GM21360 (cell line): ENCODE data around the gene KLK6.

Experiments used
- ATAC-seq: cut with Tn5 transposase; IDR thresholded peaks from one replicate; pipeline ENCODE4 v1.9.1; 2021; ENCODE audit warnings: mild to moderate bottlenecking, moderate library complexity; ENCODE audit not compliant: unreplicated experiment

Gene KLK6

DNA sequence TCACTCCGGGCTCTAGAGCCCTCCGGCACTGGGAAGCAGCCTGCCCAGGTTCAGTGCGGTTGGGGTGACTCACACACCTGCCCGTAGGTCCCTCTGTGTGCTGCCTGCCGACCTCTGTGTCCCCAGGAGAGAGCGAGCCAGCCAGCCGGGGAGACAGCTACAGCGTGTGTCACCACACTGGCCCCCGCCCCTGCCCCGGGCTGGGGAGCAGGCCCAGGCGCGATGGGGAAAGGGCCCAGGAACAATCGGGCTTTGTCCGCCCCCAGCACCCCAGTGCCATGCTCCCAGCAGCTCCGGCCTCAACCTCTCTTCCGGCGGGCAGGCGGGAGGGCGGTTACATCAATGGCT lies at the start of gene KLK6:
Gene KLK6, minus strand, starts transcription at position 179 of the 348 bp plus-strand sequence. CDS start 1,487 bp downstream, outside the sequence.
- no peak for ATAC-seq

DNA sequence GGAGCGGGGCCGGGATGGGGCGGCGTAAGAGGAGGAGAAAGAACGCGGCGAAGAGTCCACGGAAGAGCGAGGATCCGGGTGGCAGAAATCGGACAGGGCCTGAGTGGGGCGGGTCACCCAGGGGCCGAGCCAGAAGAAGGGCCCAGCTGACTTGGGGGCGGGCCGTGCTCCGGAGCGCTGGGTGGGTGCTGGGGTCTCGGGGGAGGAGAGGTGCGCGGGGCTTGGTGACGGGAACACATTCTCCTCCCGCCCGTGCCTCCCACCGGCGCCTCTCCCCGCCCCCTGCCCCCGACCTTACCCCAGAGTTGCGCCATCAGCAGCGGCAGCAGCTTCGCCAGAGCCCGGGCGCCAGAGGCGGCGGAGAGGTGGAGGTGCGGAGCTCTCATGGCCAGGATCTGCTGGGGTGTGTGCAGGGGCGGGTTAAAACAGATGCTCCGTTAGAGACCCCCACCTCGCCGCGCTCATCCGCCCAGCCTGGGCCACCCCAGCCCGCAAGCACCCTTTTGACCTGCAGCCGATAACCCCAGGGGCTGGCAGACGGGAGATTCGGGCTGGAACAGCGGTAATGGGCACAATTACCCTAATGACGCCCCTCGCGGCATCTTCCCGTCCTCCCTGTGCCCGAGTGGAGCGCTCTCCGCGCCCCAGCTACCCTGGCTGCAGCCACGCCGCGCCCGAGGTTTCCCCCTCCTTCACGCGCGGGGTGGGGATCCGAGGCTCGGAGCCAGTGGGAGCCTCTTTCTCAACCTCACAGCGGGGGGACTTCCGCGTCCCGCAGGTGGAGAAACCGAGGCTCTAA lies 49.6 kb upstream of the KLK6 start:
- ATAC-seq: no peak

DNA sequence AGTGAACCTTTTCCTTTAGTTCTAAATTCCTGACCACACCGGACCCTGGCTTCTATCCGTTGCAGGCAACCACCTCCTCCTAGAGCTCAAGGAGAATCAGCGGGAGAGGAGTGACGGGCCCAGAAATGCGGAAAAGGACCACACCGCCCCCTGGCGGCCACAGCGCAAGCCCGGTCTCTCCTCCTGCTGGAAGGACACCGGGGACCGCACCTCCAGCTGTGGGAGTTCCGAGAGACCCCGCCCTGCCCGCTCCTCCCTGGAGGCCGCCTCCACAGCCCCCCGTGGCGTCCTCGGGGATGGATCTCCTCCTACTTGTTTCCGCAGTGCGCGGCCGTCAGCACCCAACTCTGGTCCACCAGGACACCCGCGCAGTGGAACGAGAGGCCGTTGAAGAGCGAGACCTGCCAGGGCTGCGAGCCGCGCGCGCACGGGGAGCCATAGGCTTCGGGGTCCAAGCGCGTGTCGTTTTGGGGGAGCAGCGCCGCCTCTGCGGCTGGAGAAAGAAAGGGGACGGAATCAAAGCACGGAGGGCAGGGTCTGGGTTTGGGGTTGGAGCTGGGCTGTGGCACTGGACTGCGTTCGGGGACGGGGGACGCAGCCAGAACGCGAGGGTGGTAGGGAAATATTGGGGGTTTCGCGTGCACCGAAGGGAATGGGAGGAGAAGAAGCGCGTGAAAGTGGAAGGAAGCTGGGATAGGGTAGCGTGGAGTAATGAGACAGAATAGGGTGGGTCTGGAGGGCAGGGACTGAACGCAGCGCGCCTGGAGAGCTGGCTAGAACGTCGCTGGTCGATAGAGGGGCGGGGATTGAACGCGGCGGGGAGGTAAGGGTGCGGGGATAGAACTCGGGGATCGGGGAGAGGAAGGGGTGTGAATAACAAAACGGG lies 47.6 kb upstream of the KLK6 start:
- no peak for ATAC-seq

DNA sequence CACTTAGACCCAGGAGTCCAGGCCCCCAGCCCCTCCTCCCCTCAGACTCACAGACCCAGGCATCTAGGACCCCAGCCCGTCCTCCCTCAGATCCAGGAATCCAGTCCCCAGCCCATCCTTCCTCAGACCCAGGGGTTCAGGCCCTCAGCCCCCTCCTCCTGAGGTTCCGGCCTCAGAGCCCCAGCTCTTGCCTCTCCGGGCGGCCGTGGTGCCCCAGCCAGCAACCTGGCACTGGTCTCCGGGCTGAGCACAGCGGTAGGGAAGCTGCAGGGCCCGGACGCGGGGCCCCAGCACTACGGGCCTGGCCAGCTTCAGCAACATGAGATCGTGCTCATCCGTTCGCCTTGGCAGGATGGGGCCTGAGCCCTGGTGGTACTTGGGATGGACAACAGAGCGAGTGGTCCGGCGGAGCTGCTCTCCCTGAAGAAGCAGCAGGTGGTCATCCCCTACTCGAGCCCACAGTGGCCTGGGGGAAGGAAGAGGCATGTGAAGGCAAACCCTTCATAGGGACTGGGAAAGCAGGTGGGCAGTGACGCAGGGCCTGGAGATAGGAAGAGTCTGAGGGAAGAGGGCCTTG lies 46.4 kb upstream of the KLK6 start:
- no peak for ATAC-seq

DNA sequence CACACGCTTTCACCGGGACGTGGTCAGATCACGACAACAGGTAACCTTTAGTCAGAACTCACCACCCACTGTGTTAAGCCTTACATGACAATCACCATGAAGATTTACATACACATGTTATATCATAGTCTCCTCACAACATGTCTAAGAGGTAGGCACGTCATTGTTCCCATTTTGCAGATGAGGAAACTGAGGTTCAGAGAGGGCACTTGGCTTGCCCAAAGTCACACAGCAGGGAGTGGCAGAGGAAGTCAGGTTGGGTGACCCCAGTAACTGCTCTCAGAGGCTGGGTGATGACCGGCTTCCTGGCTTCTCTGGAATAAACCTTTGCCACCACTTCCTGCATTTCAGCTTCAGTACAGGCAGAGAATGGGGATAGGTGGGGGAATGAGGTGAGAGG lies 44.9 kb upstream of the KLK6 start:
- no peak for ATAC-seq

DNA sequence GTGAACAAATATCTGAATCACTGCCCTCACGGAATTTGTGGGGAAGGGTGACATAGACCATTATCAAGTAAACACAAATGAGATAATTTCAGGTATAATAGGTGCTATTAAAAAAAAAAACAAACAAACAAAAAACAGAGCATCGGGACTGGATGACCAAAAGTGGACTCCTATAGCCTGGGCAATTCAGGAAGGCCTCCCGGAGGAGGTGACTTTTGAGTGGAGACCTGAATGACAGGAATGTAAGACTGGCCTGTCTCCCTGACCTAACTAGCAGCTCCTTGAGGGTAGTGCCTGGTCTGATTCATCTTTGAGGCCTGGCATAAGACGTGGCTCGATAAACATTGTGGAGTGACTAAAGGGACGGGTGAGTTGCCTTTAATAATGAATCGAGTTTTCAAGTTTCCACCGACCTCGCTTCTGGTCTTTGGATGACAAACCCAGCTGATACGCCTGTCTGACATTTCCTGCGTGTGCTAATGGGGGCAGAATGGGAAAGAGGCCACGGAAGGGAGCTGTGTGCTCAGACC lies 43.3 kb upstream of the KLK6 start:
- no peak for ATAC-seq

DNA sequence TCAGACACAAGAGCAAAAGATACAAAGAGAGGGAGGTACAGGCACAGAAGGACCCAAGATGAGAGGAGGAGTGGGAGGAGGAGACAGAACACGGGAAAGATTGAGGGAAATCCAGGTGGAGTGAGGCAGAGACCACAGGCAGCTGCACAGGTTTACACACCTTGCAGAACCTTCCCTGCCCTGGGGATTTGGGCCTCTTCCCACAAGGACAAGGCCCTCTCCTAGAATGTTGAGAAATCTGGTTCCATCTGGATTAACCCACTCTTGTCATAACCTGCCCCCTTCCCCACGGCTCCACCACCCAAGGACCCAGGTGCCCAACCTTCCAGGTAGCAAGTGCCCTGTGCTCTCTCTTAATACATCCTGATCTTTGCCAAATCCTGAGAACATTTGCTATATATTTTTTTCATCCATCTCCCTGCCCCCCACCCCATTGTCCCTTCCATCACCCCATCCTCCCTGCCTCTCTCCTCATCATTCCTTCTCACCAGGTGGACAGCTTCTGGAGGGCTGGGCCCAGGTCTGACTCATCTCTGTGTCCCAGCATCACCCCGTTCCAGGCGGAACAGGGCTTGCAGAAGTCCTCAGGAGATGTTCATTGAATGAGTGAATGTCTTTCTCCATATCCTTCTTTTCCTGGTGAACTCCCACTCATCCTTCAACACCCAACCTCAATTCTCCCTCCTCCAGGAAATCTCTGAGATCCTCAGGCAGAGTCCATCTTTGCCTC lies 40.8 kb upstream of the KLK6 start:
- no peak for ATAC-seq

DNA sequence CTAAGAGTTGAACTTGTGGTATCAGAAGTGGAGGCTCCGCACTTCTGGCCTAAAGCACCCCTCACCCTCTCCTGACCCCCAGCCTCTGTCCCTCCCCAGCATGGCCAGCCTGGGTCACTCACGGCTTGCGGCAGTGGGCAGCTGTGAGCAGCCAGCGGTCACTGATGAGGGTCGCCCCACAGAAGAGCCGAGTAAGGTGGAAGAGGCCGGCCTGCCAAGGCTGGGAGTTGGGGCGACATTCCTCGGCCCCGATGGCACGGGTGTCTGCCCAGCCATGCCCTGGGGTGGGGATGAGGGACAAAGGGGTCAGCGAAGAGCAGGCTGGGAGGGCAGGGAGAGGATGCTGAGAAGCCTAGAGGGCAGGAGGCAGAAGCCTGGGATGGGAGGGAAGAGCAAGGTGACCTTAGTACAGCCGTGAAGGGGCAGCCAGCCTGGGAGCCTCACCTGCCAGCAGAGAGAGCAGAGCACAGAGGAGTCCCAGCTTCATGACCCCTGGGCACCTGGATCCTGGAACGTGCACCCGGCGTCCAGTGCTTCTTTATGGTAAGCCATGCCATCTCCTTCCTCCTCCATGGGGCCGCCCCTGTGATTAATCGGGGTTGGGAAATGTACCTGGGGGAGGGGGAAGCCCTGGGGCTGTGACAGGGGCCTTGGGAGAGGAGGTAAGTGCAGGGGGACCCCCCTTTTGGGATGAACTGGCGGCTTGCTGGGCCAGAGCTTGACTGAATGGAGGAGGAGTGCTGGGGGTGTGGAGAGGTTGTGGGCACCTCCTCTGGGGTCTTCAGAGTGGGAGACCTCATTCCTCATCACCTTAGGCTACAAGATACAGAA lies 39.9 kb upstream of the KLK6 start:
- ATAC-seq: no peak

DNA sequence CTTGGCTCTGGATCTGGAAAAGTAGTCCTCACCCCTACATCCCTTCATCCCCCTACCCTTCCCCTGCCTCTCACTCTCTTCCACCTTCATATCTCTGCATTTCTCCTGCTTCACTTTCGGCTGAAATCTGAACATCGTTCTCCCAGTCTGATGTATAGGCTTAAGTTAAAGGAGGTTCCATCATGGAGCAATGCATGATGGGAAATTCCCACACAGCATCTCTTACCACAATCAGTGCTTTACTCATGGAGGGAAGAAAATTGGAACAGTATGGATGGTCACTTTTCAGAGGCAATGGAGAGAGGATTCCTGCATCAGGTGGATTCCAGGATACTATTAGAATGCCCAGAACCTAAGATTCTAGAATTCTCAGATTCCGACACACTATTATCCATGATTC lies 38.1 kb upstream of the KLK6 start:
- no peak for ATAC-seq

DNA sequence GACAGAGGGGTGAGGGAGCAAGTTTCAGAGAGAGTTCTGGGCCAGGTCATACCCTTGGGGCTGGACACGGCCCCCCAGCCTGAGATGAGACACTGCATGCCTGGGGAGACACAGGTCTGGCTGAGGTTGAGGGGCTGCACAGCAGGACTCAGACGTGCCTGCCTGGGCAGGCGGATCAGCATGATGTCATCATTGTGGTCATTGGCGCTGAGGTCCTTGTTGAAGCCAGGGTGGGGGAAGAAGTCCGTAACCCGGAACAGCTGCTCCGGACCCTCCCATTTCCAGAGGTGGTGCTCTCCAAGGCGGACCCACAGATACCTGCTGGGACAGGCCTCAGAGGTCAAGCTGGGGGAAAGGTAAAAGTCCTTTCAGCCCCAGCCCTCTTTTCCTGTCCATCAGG lies 37.0 kb upstream of the KLK6 start:
- no peak for ATAC-seq

DNA sequence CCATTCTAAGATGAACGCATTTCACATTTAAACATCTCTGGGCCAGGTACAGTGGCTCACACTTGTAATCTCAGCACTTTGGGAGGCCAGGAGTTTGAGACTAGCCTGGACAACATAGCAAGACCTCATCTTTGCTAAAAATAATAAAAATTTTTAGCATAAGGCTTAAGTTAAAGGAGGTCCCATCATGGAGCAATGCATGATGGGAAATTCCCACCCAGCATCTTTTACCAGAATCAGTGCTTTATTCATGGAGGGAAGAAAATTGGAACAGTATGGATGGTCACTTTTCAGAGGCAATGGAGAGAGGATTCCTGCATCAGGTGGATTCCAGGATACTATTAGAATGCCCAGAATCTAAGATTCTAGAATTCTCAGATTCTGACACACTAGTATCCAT lies 35.9 kb upstream of the KLK6 start:
- no peak for ATAC-seq

DNA sequence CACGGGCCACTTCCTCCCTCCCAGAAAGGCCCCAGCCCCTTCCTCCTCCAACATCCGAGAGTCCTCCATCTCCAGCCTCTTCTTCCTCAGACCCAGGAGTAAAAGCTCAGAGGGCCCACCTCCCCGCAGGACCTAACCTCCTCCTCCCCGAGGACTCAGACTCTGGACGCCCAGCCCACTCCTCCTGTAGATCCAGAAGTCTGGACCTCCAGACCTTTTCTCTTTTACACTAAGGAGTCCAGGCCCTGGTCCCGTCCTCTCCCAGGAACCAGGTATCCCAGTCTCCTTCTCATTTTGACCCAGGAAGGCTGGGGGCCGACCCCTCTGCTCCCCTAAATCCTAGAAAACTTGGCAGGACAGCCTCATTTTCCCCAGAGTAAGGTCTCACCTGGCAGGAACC lies 33.9 kb upstream of the KLK6 start:
- ATAC-seq: no peak

DNA sequence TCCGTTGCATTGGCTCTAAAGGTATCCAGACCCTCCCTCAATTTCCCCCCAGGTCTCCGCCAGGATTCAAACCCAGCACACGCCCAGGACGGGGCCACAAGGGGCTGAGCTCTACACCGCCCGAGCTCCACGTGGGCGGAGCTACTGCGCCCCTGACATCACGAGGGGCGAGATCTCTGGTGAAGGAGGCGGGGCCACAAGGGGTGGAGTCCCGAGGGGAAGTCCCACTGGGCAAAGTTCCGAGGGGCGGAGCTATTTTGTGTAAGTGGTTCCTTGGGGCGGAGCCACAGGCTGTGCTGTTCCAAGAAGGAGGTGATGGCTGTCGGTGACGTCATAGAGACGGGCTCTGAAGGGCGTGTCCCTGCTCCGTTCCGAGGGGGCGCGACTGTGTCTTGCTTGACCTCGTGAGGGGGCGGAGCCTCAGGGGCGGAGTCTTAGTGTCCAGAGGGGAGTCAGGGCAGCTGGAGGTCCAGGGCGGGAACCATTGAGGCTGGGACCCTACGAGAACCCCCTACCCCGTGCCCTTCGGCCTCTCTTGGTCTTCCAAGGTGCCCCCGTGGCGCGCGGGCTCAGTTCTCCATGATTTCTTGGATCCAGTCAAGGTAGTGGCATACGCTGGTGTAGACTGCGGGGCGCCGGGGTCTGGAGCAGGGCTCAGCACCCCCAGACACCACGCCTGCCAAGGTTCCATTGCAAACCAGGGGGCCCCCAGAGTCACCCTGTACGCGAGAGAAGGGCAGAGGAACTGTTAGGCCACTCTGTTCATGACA lies 33.3 kb upstream of the KLK6 start:
- ATAC-seq: no peak

DNA sequence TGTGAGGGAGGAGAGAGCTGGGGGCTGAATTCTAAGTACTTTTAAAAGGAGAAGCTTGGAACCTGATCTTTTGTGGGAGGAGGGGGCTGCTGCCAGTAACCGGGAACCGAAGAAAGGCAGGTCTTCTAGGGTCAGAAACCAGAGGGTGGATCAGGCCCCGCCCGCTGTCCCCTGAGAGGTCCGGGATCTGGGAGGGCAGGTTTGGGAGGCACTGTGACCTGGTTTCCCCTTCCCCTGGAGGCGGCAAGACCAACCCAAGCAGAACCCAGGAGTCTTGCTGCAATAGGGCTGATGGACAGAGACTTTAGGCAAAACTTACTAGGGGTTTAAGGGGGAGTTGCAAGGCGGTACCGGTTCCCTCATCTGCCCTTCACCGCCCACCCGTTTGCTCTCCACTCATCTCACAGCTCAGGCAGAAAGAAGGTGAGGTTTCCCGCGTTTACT lies 32.7 kb upstream of the KLK6 start:
- ATAC-seq: no peak

DNA sequence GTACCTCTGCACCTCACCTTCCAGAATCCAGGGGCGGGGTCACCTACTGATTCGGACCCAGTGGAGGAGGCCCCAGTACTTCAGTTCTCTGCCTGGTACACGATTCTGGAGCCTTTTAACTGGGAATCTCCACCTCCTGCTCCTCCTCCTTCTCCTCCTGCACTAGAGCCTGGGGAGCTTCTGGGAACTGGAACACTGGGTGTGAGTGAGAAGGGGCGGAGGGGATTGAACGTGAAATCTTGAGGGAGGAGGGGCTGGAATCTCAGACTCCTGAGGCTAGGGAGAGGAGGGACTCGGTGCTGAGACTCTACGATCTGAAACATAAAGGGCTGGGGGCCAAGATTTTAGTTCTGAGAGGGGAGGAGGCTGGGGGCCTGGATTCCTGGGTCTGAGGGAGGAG lies 32.1 kb upstream of the KLK6 start, which contains the start of gene KLK8:
Gene KLK8, minus strand, starts transcription at position 90 of the 400 bp plus-strand sequence. CDS start 437 bp downstream, outside the sequence.
- no peak for ATAC-seq

DNA sequence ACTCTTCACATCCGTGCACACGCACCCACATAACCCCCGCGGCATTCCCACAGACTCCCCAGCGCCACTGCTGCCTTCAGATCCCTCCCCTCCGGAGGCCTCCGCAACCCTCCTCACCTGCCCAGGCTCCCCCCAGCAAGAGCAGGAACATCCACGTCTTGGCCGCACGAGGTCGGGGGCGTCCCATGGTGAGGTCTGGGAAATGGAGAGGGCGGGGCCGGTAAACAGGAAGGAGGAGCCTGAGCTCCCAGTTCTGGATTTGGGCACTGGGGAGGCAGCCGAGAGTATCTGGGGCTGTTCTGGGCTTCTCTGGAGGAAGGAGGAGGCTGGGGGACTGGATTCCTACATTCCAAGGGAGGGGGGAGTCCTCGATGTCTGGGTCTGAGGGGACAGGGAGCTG lies 31.6 kb upstream of the KLK6 start:
- ATAC-seq: no peak

DNA sequence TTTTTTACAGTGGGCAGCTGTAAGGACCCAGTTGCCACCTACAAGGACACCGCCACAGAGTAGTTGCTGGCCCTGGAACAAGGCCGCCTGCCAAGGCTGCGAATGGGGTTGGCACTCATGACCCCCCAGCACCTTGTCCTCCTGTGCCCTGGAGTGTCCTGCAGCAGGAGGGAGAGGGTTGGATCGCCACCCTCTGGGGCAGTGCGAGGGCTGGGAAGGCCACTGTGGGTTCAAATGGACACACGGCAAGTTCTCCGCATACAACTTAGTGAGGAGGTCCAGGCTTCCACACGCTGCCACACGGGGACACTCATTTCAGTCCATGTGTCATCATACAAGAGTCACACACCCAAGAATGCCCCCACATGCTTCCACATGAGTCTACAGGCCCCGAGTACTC lies 31.0 kb upstream of the KLK6 start:
- no peak for ATAC-seq

DNA sequence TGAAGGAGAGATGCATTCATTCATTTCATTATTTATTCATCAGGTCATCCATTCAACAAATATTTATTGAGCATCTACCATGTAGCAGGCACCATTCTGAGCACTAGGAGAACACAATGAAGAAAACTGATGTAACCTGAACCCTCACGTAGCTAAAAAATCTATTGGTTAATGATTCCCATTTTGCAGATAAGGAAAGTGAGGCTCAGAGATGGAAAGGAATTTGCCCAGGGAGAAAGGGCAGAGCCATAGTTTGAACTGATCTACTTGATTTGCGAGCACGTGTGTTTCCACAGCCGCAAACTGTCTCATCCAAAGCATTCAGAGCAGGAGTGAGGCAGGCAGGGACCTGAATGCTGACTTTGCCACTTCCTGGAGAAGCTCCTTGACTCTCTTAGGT lies 29.3 kb upstream of the KLK6 start:
- ATAC-seq: no peak

DNA sequence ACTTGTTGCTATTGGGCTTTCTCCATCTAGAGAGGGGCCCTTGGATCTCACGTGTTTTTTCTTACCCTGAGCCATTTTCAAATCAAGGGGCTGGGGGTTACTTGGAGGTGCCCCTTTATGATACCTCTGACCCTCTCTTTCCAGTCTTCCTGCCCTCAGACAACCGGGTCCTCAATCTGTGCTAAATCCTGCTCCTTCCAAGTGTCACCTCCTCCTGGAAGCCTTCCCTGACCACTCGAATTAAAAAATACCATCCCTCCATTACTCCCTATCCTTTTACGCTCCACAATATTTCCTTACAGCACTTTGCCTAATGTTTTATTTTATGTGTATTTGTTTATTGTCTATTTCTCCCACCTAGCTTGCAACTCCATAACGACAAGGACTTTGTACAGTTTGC lies 28.7 kb upstream of the KLK6 start:
- ATAC-seq: no peak
